GM19240 (cell line): Measurements from ENCODE around the gene ADGRB3.
"Not testable (repeated sequence)": the region's sequence is repeated elsewhere in the genome, so short reads cannot be mapped to it uniquely, and the experiment has no call there.

Experiments used
- DNase-seq: peaks from one replicate; pipeline ENCODE4 v3.0.0; 2011; ENCODE audit warnings: low spot score; ENCODE audit not compliant: insufficient read length

Gene ADGRB3

DNA sequence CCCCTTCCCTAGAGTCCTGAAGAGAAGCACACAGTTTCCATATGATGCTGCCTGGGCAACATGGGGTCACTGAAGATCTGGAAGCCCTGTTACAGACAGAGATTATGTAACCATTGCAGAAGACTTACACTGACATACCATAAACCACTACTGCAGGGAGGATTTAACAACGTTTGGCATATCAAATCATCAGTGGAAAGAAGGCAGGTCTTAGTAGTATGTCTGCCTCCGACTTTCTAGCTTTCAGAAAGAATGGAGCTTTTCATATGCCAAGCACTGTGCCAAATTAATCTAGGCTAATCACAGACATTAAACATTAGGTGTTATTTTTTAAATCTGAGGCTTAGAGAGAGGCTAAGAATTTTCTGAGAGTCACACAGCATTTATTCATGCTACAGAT, 144.3 kb downstream of the ADGRB3 start:
- no peak for DNase-seq

DNA sequence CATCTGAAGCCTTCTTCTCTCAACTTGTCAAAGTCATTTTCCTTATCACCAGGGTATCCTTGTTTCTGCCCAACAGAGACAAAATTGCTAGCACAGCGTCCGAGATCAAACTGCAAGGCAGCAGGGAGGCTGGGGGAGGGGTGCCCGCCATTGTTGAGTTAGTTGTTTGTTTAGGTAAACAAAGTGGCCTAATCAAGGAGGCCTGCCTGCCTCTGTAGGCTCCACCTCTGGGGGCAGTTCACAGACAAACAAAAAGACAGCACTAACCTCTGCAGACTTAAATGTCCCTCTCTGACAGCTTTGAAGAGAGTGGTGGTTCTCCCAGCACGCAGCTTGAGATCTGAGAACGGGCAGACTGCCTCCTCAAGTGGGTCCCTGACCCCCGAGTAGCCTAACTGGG, 155.0 kb downstream of the ADGRB3 start:
- DNase-seq: not testable (repeated sequence)

- not testable (repeated sequence) for DNase-seq
Observed at GRCh38 chr6:68814976-68815375, 179.9 kb downstream of the ADGRB3 start.

GRCh38 chr6:68826501-68826900, 191.4 kb downstream of the ADGRB3 start:
- no peak for DNase-seq

DNA sequence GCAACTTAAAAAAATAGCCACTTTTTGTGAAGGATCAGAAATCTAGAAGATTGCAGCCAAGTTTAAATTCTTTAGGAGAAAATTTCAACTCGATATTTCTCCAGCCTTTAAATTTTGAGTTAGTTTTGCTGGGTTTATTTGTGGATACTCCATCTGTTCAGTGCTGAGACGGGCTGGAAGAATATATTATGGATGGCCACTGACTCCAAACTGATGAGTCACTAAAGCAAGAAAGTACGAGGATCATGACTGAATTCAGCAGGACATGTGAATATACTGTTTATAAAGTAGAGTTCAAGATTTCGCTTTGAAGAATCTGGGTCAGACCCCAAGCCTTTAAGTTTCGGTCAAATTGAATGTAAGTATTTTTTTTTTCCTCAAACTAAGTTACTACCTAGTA, 199.5 kb downstream of the ADGRB3 start:
- no peak for DNase-seq

- DNase-seq: no peak
Observed at GRCh38 chr6:68838571-68838970, 203.5 kb downstream of the ADGRB3 start.

DNA sequence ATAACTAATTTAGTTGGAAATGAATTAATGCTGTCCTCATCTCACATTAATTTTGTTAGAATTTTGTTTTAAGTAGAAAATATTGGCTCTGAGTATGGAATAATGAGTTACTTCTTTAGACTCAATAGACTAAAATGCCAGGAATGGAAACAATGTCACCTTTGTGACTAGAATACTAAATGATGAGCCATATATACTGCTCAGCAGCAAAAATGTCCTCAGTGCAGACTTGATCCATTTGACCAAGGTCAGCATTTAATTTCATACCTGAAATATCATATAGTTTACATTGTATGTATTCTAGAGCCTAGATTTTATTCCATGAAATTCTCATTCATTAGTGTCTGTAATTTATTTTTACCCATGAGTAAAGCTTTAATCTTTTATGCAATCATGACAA, 217.7 kb downstream of the ADGRB3 start:
- no peak for DNase-seq

DNA sequence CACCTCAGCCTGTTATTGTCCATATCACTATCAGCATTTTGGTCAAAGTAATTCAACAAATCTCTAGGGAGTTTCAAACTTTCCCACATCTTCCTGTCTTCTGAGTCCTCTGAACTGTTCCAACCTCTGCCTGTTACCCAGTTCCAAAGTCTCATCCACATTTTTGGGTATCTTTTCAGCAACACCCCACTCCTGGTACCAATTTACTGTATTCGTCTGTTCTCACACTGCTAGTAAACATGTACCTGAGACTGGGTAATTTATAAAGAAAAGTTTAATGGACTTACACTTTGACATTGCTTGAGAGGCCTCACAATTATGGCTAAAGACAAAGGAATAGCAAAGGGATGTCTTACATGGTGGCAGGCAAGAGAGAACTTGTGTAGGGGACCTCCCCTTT, 224.2 kb downstream of the ADGRB3 start:
- no peak for DNase-seq

- no peak for DNase-seq
Observed at GRCh38 chr6:68868646-68869045, 233.6 kb downstream of the ADGRB3 start.

- DNase-seq: no peak
Observed at GRCh38 chr6:68873236-68873635, 238.2 kb downstream of the ADGRB3 start.

DNA sequence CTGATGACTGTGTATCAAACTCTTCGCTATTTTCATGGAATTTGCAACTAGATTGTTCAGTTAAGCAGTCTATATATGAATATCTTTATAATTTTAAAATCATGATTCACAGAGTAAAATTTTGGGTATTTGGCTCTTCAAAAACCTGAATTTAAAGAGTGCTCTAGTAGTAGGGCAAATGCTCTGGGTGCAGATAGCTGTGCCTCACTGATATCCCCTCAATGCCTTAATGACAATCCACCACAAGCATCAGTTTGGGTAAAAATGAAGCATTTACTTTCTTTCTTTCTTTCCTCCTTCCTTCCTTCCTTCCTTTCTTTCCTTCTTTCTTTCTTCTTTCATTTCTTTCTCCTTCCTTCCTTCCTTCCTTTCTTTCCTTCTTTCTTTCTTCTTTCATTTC, 239.7 kb downstream of the ADGRB3 start:
- DNase-seq: no peak

DNA sequence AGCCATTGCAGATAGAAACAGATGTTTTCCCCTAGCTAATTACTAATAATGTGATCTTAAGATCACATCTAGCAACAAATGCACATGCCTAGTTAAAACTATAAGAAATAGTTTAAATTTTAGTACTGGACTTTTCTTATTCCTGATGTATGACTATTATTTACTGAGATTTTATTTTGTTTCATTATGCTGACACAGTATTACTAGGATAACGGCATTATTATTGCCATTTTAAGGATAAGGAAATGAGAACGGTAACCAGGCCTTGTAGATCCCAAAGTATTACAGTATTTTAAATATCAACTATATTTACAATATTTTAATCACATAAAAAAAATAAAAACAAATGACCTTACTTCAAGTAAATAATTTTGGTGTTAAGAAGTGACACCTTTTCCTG, 240.3 kb downstream of the ADGRB3 start:
- no peak for DNase-seq

DNA sequence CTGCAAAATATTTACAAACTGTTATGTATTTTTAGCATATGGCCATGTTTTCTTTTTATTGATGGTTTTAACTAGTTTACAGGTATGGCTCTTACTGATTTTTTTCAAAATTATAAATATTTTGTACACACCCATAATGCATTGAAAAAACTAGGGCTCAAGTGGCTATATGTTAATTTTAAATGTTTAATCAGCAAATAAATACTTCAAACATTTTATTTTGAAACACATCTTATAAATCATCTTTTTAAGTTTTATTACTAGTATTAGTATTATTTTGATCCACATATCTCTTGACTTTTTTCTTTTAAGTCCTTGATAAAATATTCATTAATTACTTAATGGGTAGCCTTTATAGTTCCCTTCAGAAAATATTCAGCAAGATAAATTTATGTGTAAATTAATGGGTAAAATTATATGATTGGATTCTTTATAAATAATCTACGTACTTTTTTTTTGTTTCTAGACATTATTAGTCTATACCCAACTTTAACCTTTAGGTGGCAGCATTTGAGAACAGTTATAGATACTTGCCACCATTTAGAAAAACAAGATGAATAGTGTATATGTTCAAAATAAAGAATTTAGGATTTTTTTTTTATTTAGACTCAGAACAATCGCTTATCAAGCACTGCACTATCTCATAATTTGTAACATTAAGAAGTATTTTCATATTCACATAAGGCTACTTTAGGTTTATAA, 241.9 kb downstream of the ADGRB3 start:
- DNase-seq: no peak

- no peak for DNase-seq
Observed at GRCh38 chr6:68880050-68880813, 245.2 kb downstream of the ADGRB3 start.

- not testable (repeated sequence) for DNase-seq
Observed at GRCh38 chr6:68883325-68883724, 248.2 kb downstream of the ADGRB3 start.

GRCh38 chr6:68891419-68891818, 256.3 kb downstream of the ADGRB3 start:
- no peak for DNase-seq

GRCh38 chr6:68892452-68892851, 257.4 kb downstream of the ADGRB3 start:
- DNase-seq: no peak

DNA sequence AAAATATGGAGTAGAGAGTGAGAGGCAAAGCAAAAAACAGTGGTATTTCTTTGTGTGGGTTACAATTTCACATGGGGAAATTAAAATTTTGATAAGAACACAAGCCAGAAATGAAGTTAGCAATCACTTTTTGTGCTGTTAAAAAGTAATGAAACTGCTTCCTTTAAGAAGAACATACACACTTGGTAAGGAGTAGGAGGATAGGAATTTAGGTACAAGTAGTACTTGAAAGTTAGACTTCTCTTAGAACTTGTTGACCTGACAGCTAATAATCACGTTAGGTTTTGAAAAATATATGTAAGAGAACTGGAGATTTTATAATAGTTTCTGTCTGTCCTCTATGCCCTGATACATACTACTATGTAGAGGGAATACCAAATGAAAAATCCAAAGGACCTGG, 260.8 kb downstream of the ADGRB3 start:
- no peak for DNase-seq

DNA sequence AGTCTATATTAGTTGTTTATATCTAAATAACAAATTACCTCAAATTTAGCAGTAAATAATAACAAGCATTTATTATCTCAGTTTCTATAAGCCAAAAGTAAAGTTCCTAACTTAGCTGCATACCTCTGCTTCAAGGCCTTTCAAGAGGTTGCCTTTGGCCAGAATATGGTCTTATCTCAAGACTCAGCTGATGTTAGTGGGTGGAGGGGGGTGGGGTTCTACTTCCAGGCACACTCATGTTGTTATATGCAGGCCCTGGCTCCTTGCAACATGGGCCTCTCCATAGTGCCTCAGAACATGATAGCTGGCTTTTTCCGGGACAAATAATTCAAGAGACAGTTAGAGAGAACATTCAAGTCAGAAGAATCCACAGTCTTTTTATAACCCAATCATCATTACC, 266.0 kb downstream of the ADGRB3 start:
- DNase-seq: no peak

GRCh38 chr6:68911334-68911733, 276.3 kb downstream of the ADGRB3 start:
- DNase-seq: no peak

- no peak for DNase-seq
Observed at GRCh38 chr6:68911811-68912210, 276.7 kb downstream of the ADGRB3 start.

- DNase-seq: not testable (repeated sequence)
Observed at GRCh38 chr6:68912805-68913204, 277.7 kb downstream of the ADGRB3 start.

- no peak for DNase-seq
Observed at GRCh38 chr6:68915586-68915985, 280.5 kb downstream of the ADGRB3 start.
